SJCRH30 (cell line): ENCODE data around the gene THSD7A. TPM values are rescaled to one million over a fixed set of nuclear protein-coding genes. Genes with fewer than 3 reads are reported as not detected.
A peak's percentile ranks its signal among the peaks of the same experiment; 100 is the strongest.

Experiments
- DNase-seq, 2 experiments: peaks; one replicate each; pipeline ENCODE4 v3.0.0-alpha.2; 2015 to 2020
- H3K27ac ChIP-seq: fragments of 250-450 bp; sonication (Bioruptor Pico); 2 replicates; pipeline ENCODE4 v1.5.1; 2020; ENCODE audit warnings: mild to moderate bottlenecking, moderate library complexity
- H3K27me3 ChIP-seq: fragments of 250-450 bp; sonication (Bioruptor Pico); 2 replicates; pipeline ENCODE4 v1.5.1; 2020; ENCODE audit warnings: mild to moderate bottlenecking, moderate library complexity
- H3K36me3 ChIP-seq: fragments of 250-450 bp; sonication (Bioruptor Pico); 2 replicates; pipeline ENCODE4 v1.5.1; 2020; ENCODE audit warnings: mild to moderate bottlenecking, moderate library complexity
- H3K4me1 ChIP-seq: fragments of 250-450 bp; sonication (Bioruptor Pico); 2 replicates; pipeline ENCODE4 v1.5.1; 2020; ENCODE audit warnings: mild to moderate bottlenecking, moderate library complexity
- H3K4me3 ChIP-seq: fragments of 250-450 bp; sonication (Bioruptor Pico); 2 replicates; pipeline ENCODE4 v1.5.1; 2020; ENCODE audit warnings: mild to moderate bottlenecking, moderate library complexity
- H3K9me3 ChIP-seq: fragments of 250-450 bp; sonication (Bioruptor Pico); replicated peaks from 2 replicates; pipeline ENCODE4 v1.5.1; 2020; ENCODE audit warnings: mild to moderate bottlenecking, moderate library complexity
- total RNA-seq: library from RNA; depleted of rRNA; stranded (reverse); fragments of >200 nt; shearing (Covaris generic); gene quantifications from 2 replicates; pipeline ENCODE4 v1.2.3, GENCODE V29; 2014

The THSD7A gene
- total RNA-seq, 1 experiment from 2014 or later, result 0.10 TPM

DNA sequence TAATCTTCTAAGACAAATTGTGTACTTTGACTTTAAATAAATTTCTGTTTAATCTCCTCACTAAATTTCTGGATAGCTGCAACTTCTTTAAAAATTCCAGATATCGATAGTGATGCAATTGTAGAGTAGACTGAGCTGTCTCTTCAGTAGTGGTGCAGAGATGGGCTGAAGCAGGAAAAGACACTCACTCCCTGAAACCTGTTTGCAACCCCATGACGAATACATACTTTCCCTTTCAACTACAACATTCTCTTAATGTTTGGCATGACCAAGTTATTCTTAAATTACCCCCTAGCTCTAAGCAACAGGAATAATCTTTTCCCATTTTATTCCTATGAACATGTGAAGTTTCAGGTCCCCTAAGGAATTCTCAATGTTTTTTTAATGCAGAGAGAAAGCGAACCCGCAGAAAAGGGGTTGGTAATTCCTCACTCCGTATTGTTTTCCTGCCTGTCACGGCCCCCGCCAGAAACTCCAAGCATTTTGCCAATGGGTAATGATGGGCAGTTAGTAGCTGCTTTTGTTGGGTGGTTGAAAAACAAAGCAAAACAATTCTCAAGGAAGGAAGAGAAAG lies 1.3 kb downstream of the THSD7A start:
- H3K27ac ChIP-seq, result no peak overlapping the region; the same call in 1 of the 2 replicates
- peak in 1 of 2 experiments; percentile 32 for DNase-seq

DNA sequence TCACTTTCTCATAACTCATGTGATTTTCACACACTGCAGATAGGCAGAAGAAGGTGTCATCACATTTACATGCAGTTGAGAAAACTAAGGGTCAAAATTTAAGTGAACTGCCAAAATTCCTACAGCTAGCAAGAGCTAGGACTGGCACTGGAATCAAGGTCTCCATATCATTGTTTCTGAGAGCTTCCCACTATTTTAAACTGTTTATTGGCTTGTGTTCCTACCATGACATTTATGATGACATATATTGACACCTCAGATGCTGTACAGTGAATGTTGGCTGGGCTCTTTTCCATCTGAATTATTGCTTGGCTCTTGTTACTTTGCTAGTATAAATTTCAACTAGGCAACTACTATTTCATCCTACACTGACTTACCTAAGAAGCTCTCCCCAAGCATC lies 2.0 kb downstream of the THSD7A start:
- no peak overlapping the region for H3K4me3 ChIP-seq
- peaks cover 5% of the 10 kb centered on the region for H3K27me3 ChIP-seq
- H3K9me3 ChIP-seq, result no peaks in the 10 kb centered on the region
- H3K4me1 ChIP-seq, result no peaks in the 10 kb centered on the region; the same call in 1 of the 2 replicates
- H3K36me3 ChIP-seq, result no peaks in the 10 kb centered on the region
- H3K27ac ChIP-seq, result no peak overlapping the region
- no peak for DNase-seq

More for the DNA sequence above, 1.3 kb downstream of the THSD7A start:
- Histone ChIP-seq H3K4me1 (no peaks in the 10 kb centered on the region; the same call in 1 of the 2 replicates), H3K4me3 (peak overlapping the region; percentile 59), H3K9me3 (no peaks in the 10 kb centered on the region), H3K27me3 (peaks cover 5% of the 10 kb centered on the region), H3K36me3 (no peaks in the 10 kb centered on the region)

DNA sequence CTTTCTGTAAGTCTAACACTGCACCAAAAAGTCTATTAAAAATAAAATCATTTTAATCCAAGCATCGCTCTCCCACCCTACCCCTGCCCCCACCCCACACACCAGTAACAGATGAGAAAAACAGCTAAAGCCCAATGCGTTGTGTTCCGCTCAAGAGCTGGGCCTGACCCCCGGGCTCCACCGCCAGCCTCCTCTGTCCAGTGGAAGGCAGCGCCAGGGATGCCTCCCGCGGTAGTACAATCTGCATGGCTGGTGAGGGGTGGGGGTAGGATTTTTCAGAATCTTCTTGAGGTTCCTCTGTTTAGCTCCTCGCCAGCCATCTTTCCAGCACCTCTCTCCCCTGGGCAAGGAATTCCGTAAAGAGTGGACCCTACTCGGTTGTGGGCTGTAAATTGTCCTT lies 12.1 kb downstream of the THSD7A start:
- Histone ChIP-seq H3K27ac (no peak overlapping the region), H3K4me3 (no peak overlapping the region), H3K9me3 (no peaks in the 10 kb centered on the region), H3K36me3 (no peaks in the 10 kb centered on the region), H3K4me1 (no peaks in the 10 kb centered on the region), H3K27me3 (no peaks in the 10 kb centered on the region)
- DNase-seq, result no peak

DNA sequence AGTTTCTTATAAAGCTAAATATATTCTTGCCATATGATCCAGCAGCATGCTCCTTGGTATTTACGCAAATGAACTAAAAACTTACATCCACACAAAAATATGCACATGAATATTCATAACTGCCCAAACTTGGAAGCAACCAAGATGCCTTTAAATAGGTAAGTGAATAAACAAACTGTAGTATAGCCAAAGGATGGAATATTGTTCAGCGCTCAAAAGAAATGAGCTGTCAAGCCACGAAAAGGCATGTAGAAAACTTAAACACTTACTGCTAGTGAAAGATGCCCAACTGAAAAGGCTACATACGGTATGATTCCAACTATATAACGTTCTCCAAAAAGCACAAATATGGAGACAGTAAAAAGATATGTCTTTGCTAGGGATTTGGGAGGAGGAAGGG lies 12.7 kb downstream of the THSD7A start:
- Histone ChIP-seq H3K36me3 (no peaks in the 10 kb centered on the region), H3K9me3 (no peaks in the 10 kb centered on the region), H3K4me3 (no peak overlapping the region), H3K27me3 (no peaks in the 10 kb centered on the region), H3K4me1 (no peaks in the 10 kb centered on the region), H3K27ac (no peak overlapping the region)
- DNase-seq, result no peak

DNA sequence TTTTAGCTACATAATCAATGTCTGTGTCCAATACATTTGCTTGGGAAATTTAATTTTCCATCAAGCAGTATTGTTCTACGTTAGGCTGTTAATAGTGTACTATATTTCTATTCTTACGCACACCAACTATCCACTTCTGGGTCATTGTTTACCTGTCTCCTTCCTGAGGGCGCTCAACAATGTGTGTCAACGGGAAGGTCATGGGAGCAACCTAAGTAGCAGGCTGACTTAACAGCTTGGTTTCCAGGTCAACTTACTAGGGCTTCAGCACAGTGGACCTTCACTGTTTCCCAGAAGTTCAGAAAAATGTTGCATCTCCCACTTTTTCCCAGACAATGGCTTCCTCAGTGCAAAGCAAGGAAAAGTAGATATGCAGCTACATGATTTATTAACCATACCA lies 13.7 kb downstream of the THSD7A start:
- H3K36me3 ChIP-seq, result no peaks in the 10 kb centered on the region
- no peak for DNase-seq
- H3K4me1 ChIP-seq, result no peaks in the 10 kb centered on the region
- no peak overlapping the region for H3K27ac ChIP-seq
- H3K9me3 ChIP-seq, result no peaks in the 10 kb centered on the region
- no peak overlapping the region for H3K4me3 ChIP-seq
- no peaks in the 10 kb centered on the region for H3K27me3 ChIP-seq

DNA sequence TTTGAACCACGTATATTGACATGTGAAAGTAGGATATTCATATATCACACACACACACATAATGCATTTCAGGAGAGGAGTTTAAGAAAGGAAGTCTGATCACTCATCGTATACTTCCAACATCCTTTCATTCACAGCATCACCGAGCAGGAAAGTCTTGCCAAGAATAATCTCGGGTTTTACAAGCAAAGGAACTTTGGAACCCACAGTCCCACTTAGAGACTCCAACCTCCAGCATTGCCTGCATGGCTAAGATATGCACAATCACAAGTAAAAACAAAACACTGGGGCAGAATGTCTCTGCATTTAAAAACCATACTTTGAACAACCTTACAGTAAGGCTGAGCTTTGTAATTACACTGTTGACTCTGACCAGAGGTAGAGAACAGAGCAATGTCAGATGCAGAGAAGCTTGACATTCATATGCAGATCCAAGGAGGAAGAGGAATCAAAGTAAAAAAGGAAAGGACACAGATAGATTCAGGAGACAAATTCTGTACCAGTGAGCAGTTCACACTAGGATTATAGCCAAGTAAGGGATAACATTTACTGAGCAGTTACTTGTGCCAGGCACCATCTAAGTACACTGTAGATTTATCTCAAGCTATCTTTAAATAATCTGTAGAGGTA lies 14.8 kb downstream of the THSD7A start:
- H3K27me3 ChIP-seq, result no peaks in the 10 kb centered on the region
- no peaks in the 10 kb centered on the region for H3K36me3 ChIP-seq
- H3K4me1 ChIP-seq, result no peaks in the 10 kb centered on the region
- no peaks in the 10 kb centered on the region for H3K9me3 ChIP-seq
- DNase-seq, result no peak
- no peak overlapping the region for H3K27ac ChIP-seq
- H3K4me3 ChIP-seq, result no peak overlapping the region

DNA sequence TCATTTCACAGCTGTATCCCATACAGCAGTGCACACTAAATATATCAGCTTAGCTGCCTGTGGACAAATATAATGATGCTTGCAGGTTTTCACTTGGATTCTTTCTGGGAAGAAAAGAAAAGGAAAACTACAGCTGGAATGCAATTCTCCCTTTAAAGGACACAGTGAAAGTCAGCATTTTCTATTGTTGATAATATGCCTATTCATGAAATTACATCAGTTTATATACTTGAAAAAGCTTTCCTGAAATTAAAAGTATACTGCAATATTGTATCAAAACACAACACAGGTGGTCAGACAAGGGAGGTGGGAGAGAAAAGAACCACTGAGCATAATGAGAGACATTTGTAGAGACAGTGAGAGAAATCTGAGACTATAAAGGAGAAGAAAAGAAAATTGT lies 20.3 kb downstream of the THSD7A start:
- Histone ChIP-seq H3K27ac (no peak overlapping the region), H3K36me3 (no peaks in the 10 kb centered on the region), H3K27me3 (no peaks in the 10 kb centered on the region), H3K4me1 (no peaks in the 10 kb centered on the region), H3K9me3 (no peaks in the 10 kb centered on the region), H3K4me3 (no peak overlapping the region)
- DNase-seq, result no peak

DNA sequence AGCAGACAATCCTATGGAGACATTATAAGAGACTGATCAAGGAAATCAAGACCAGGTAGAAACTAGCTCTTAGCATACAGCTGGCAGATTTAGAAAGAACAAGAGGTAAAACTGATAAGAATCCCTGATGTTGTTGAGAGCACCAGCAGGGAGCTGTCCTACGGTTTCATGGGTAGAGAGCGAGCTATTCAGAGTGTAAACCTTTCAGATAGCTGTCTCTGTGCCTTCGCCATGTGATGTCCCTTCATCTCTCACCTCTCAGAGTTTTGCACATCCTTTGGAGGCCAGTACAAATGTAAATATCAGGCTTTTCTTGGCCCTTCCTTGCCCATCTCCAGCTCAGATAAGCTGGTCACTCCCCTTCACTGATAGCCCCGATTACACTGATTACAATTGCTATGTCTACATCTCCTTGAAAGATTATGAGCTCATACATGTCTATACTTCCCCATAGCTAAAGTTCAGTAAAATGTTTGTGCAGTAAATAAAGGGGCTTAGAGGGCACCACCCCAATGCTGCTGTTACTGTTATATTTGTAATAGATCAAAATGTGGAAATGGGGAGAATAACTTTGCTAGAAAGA lies 21.9 kb downstream of the THSD7A start:
- Histone ChIP-seq H3K36me3 (no peaks in the 10 kb centered on the region), H3K27me3 (no peaks in the 10 kb centered on the region), H3K4me1 (no peaks in the 10 kb centered on the region), H3K9me3 (no peaks in the 10 kb centered on the region), H3K4me3 (no peak overlapping the region), H3K27ac (no peak overlapping the region)
- no peak for DNase-seq

DNA sequence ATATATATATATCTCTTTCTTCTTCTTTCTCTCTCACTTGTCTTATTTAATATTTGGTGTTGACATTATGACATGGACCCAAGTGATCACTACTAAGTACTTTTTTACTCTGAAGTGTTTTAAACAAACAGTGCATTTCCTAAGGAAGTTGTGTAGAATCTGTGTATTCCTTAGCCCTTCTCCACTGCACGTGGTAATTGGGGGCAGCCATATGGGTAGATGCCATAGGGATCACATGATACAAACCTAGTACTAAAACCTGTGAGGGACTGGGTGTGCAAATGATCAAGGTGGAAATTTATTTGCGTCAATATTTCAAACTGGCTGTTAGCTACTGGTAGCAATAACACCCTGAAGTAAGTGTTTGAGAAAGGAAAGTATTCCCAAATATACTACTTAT lies 25.0 kb downstream of the THSD7A start:
- Histone ChIP-seq H3K27me3 (0 out of 2 replicates have a peak, but pooled peaks cover 3% of the 10 kb centered on the region), H3K36me3 (no peaks in the 10 kb centered on the region), H3K9me3 (no peaks in the 10 kb centered on the region), H3K27ac (no peak overlapping the region), H3K4me3 (no peak overlapping the region), H3K4me1 (no peaks in the 10 kb centered on the region)
- DNase-seq, result no peak

DNA sequence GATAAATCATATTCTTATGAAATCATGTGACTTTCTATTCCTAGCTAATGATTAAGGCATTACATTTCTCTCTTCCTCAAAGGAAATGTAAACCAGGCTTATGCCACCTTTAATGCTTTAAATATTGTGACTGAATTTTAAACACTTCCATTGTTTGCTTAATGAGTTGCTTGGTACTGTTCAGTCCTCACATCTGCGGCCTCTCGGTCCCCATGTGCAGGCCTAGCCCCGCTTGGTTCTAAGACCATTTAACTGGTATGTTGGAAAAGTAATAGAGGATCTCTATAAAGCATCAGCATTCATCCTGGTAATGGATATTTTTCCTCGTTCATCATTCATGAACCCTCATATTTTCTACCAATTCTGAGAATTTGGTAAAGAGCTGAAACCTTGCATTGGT lies 27.4 kb downstream of the THSD7A start:
- H3K27ac ChIP-seq, result no peak overlapping the region
- 0 out of 2 replicates have a peak, but pooled peaks cover 3% of the 10 kb centered on the region for H3K27me3 ChIP-seq
- H3K9me3 ChIP-seq, result no peaks in the 10 kb centered on the region
- no peaks in the 10 kb centered on the region for H3K36me3 ChIP-seq
- no peak for DNase-seq
- H3K4me3 ChIP-seq, result no peak overlapping the region
- H3K4me1 ChIP-seq, result no peaks in the 10 kb centered on the region

DNA sequence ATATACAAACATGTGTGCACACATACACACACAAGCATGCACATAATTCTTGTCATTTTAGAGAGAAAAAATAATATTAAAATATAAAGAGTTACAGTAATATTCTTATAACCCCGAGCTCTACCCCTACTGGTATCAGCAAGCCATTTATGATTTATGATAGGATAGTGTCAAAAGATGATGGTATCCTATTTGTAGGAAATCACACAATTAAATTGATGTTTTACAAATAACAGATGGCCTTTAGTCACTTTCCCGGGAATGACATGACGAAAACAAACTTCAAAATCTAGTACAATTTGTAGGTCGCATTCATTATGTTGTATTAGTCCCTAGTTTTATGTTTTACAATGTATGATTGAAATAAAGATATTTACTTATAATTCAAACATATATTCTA lies 36.8 kb downstream of the THSD7A start:
- no peaks in the 10 kb centered on the region for H3K9me3 ChIP-seq
- H3K27ac ChIP-seq, result no peak overlapping the region
- no peaks in the 10 kb centered on the region for H3K27me3 ChIP-seq
- H3K4me1 ChIP-seq, result no peaks in the 10 kb centered on the region
- DNase-seq, result no peak
- no peak overlapping the region for H3K4me3 ChIP-seq
- H3K36me3 ChIP-seq, result no peaks in the 10 kb centered on the region

DNA sequence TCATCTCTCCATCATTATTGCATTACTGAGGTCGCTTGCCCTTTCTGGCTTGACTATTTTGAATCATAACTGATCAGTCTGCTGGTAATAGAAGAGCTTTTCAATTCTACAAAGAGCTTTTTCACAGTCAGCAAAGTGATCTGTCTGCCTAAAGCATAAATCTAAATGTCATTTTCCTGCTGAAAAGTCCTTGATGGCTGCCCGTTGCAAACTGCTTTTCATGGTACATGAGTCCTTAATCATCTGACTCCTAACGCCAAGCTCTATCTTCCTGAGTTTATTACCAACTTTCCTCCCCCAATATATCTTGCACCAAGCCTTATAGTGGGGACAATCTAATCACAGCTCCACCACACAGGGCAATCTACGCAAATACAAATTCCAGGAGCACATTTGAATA lies 39.8 kb downstream of the THSD7A start:
- no peaks in the 10 kb centered on the region for H3K9me3 ChIP-seq
- H3K36me3 ChIP-seq, result no peaks in the 10 kb centered on the region
- no peak for DNase-seq
- no peak overlapping the region for H3K4me3 ChIP-seq
- no peak overlapping the region for H3K27ac ChIP-seq
- H3K4me1 ChIP-seq, result no peaks in the 10 kb centered on the region
- H3K27me3 ChIP-seq, result no peaks in the 10 kb centered on the region

DNA sequence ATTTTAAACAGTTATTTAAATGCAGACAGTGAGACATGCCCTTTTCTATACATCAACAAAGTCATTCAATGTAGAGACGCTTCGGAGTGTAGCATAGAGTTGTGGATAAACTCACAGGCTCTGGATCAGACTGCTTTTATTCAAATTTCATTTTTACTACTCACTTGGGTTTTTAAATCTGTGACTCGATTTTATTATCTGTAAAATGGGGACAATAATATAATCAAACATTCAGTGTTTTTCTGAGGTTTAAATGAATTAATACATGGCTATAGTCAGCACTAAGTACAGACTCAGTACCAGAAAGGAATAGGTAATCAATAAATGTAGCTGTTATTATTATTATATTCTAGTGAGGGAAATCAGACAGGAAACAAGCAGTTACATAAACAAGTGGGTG lies 43.4 kb downstream of the THSD7A start:
- Histone ChIP-seq H3K36me3 (no peaks in the 10 kb centered on the region), H3K4me1 (no peaks in the 10 kb centered on the region), H3K27me3 (no peaks in the 10 kb centered on the region), H3K9me3 (no peaks in the 10 kb centered on the region), H3K27ac (no peak overlapping the region), H3K4me3 (no peak overlapping the region)
- no peak for DNase-seq

DNA sequence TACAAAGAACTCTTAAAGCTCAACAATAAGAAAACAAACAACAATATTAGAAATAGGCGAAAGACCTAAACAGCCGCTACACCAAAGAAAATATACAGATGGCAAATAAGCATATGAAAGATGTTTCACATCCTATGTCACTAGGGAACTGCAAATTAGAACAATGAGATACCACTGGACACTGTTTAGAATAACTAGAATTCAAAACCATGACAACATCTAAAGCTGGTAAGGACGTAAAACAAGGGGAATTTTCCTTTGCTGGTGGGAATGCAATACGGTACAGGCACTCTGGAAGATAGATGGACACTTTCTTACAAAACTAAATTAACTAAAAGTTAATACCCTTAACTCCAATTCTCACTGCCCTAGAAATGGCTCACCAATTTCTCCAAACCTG lies 44.5 kb downstream of the THSD7A start:
- no peaks in the 10 kb centered on the region for H3K4me1 ChIP-seq
- no peak overlapping the region for H3K27ac ChIP-seq
- no peaks in the 10 kb centered on the region for H3K27me3 ChIP-seq
- no peak for DNase-seq
- no peaks in the 10 kb centered on the region for H3K9me3 ChIP-seq
- no peaks in the 10 kb centered on the region for H3K36me3 ChIP-seq
- H3K4me3 ChIP-seq, result no peak overlapping the region

DNA sequence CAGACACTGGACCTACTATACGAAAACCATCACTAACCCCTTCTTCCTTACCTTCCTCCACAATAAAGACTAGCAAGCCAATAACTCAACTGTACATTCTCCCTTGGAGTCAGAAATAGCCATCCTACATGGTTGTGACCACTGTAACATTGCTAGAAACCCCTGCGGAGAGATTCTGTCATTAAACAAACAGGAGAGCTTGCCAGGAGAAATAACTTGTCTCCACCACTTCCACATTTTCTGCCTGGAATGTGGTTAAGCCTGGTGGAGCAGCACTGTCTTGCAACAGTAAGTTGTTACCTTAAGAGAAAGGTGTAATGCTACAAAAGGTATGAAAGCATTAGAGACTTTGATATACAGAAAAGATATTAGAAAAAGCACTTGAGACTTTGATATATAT lies 45.8 kb downstream of the THSD7A start:
- DNase-seq, result peak; percentile 16 to 27
- no peaks in the 10 kb centered on the region for H3K36me3 ChIP-seq
- H3K4me1 ChIP-seq, result no peaks in the 10 kb centered on the region
- H3K27ac ChIP-seq, result no peak overlapping the region
- no peaks in the 10 kb centered on the region for H3K9me3 ChIP-seq
- H3K27me3 ChIP-seq, result no peaks in the 10 kb centered on the region
- H3K4me3 ChIP-seq, result no peak overlapping the region
